ENCODE data around the gene ADAMTS5.

The ADAMTS5 gene

DNA sequence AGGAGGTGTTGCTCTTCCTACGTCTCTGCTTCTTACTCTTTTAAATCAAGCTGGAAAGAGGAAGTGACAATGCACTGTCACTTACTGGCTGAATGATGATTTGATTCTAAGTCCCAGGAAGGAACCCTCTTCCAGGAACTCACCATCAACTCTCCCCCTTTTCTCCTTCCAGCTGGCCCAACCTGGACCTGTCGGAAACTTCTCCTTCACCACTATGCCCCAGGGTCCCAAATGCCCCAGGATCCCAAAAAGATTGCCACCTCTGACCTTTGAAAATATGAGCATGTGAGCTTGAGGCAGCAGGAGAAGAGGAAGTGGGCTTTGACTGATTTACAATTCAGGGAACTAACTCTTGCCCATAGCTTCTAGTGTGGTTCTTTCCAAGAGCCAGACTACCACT, 5.3 kb upstream of the ADAMTS5 start:
- no peak overlapping the region for H3K4me2 ChIP-seq (ENCODE audit: low read length)
- H3K9me2 ChIP-seq (ENCODE audit: low read depth, low read length): no peaks in the 10 kb centered on the region
- no peak overlapping the region for H3K4me3 ChIP-seq (ENCODE audit: low read depth, low read length, poor library complexity, severe bottlenecking)
- no peaks in the 10 kb centered on the region for H3K4me1 ChIP-seq (ENCODE audit: insufficient read depth, low read length, severe bottlenecking)
- H3K9ac ChIP-seq (ENCODE audit: low read length): no peak overlapping the region
- TF ChIP-seq, protein P1, sequence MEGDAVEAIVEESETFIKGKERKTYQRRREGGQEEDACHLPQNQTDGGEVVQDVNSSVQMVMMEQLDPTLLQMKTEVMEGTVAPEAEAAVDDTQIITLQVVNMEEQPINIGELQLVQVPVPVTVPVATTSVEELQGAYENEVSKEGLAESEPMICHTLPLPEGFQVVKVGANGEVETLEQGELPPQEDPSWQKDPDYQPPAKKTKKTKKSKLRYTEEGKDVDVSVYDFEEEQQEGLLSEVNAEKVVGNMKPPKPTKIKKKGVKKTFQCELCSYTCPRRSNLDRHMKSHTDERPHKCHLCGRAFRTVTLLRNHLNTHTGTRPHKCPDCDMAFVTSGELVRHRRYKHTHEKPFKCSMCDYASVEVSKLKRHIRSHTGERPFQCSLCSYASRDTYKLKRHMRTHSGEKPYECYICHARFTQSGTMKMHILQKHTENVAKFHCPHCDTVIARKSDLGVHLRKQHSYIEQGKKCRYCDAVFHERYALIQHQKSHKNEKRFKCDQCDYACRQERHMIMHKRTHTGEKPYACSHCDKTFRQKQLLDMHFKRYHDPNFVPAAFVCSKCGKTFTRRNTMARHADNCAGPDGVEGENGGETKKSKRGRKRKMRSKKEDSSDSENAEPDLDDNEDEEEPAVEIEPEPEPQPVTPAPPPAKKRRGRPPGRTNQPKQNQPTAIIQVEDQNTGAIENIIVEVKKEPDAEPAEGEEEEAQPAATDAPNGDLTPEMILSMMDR (IDR thresholded peaks at IDR 0.05; ENCODE audit: low read length): no peak
- TF ChIP-seq EZH2 (IDR thresholded peaks at IDR 0.05; ENCODE audit: borderline replicate concordance, low read length): no peak
- no peaks in the 10 kb centered on the region for H3K36me3 ChIP-seq (ENCODE audit: insufficient read depth, low read length)
- H3K9me3 ChIP-seq (ENCODE audit: low read length): no peaks in the 10 kb centered on the region
- H4K20me1 ChIP-seq (ENCODE audit: insufficient read depth, low read length): no peaks in the 10 kb centered on the region
- no peak overlapping the region for H3K27ac ChIP-seq (ENCODE audit: low read depth, low read length, poor library complexity, severe bottlenecking)
- H2AFZ ChIP-seq (ENCODE audit: low read length): no peak overlapping the region
- H3K79me2 ChIP-seq (ENCODE audit: insufficient read depth, low read length): no peaks in the 10 kb centered on the region
- H3K27me3 ChIP-seq (ENCODE audit: insufficient read depth, low read length): no peaks in the 10 kb centered on the region
- no peaks in the 10 kb centered on the region for H3F3A ChIP-seq (ENCODE audit: insufficient read depth, low read length)

DNA sequence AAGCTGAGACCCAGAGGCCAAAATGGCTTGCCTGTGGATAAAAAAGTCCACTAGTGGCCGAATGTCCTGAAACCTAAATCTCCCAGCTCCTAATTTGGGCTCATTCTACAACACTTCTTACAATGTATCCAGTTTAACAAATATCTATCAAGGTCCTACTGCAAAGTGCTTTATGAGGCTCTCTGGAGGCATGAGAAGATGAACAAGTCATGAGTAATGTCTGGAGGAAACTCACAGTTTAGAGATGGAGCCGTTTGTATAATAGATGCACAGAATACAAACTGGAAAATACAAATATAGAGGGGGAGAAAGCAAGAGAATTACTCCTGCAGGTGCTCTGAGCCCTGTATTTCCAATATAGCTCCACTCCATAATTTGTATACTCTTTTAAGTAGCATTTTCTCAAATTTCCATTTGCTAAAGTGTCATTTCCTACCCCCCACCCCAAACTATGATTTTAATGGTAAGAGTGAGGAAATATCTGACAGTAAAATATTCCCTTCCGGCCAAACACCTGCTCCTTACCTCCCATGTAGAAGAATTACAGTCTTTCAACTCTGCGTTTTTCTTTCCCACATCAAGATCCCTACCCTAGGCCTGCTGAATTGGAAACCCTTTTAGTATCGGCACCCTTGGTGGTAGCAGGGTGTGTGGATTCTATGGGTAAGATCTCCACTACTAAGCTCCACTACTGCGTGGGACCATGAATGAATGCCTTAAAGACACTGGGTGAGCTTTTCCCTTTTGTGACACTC, 3.3 kb upstream of the ADAMTS5 start:
- H3K4me2 ChIP-seq (ENCODE audit: low read length): no peak overlapping the region
- H3K79me2 ChIP-seq (ENCODE audit: insufficient read depth, low read length): no peaks in the 10 kb centered on the region
- TF ChIP-seq EZH2 (IDR thresholded peaks at IDR 0.05; ENCODE audit: borderline replicate concordance, low read length): no peak
- TF ChIP-seq, protein P1 (IDR thresholded peaks at IDR 0.05; ENCODE audit: low read length): no peak
- no peaks in the 10 kb centered on the region for H3K36me3 ChIP-seq (ENCODE audit: insufficient read depth, low read length)
- no peak overlapping the region for H3K27ac ChIP-seq (ENCODE audit: low read depth, low read length, poor library complexity, severe bottlenecking)
- H3K9me3 ChIP-seq (ENCODE audit: low read length): no peaks in the 10 kb centered on the region
- no peaks in the 10 kb centered on the region for H3K9me2 ChIP-seq (ENCODE audit: low read depth, low read length)
- no peaks in the 10 kb centered on the region for H3F3A ChIP-seq (ENCODE audit: insufficient read depth, low read length)
- no peaks in the 10 kb centered on the region for H3K27me3 ChIP-seq (ENCODE audit: insufficient read depth, low read length)
- no peak overlapping the region for H2AFZ ChIP-seq (ENCODE audit: low read length)
- H4K20me1 ChIP-seq (ENCODE audit: insufficient read depth, low read length): no peaks in the 10 kb centered on the region
- no peak overlapping the region for H3K9ac ChIP-seq (ENCODE audit: low read length)
- H3K4me3 ChIP-seq (ENCODE audit: low read depth, low read length, poor library complexity, severe bottlenecking): no peak overlapping the region
- H3K4me1 ChIP-seq (ENCODE audit: insufficient read depth, low read length, severe bottlenecking): no peaks in the 10 kb centered on the region

DNA sequence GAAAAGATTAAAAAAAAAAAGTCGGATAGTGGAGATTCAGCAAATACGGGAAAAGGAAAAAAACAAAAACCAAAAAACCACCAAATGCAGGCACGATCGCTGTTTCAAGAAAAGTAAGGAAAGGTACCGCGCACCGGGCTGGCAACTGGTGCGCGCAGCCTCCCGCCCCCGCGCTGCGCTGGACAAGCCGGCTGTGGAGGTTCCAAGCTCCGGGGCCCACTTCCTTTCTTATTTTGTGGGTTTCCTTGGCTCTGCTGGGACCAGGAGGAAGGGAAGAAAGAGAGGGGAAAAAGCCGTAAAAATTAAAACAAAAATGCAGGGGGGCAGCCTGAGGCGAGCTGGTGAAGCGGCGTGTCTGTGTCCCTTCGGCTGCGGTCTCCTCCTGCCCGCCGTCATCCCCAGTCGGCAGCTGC, 233 bp downstream of the ADAMTS5 start:
- Histone ChIP-seq H3K36me3 (ENCODE audit: insufficient read depth, low read length) (no peaks in the 10 kb centered on the region), H3K9me2 (ENCODE audit: low read depth, low read length) (no peaks in the 10 kb centered on the region), H3F3A (ENCODE audit: insufficient read depth, low read length) (no peaks in the 10 kb centered on the region), H3K9ac (ENCODE audit: low read length) (no peak overlapping the region), H3K27ac (ENCODE audit: low read depth, low read length, poor library complexity, severe bottlenecking) (no peak overlapping the region), H3K79me2 (ENCODE audit: insufficient read depth, low read length) (no peaks in the 10 kb centered on the region), H3K4me1 (ENCODE audit: insufficient read depth, low read length, severe bottlenecking) (no peaks in the 10 kb centered on the region), H3K27me3 (ENCODE audit: insufficient read depth, low read length) (no peaks in the 10 kb centered on the region), H4K20me1 (ENCODE audit: insufficient read depth, low read length) (no peaks in the 10 kb centered on the region), H3K4me2 (ENCODE audit: low read length) (no peak overlapping the region), H3K9me3 (ENCODE audit: low read length) (no peaks in the 10 kb centered on the region), H2AFZ (ENCODE audit: low read length) (no peak overlapping the region), H3K4me3 (ENCODE audit: low read depth, low read length, poor library complexity, severe bottlenecking) (no peak overlapping the region)
- no peak for TF ChIP-seq EZH2 (IDR thresholded peaks at IDR 0.05; ENCODE audit: borderline replicate concordance, low read length)

Measured in OCI-LY1 (cell line).